Measurements from ENCODE around the gene ADCYAP1R1.

The ADCYAP1R1 gene

DNA sequence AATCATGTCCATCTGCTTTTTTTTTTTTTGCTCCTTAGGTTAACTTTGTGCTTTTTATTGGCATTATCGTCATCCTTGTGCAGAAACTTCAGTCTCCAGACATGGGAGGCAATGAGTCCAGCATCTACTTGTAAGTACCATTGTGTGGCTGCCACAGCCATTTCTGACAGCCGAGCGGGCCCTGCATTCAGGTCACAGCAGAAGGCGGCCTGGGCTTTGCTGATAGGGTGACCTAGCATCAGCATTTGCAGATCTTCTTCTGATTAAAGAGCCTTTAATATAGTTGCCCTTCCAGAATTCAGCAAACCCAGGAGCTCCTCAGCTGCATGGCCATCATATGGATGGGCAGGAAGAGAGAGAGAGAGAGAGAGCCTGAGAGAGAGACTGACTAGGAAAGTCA is 40.5 kb downstream of the ADCYAP1R1 start:
- H2AFZ ChIP-seq (ENCODE audit: low read depth, low read length) = no peak overlapping the region
- no peaks in the 10 kb centered on the region for H3K9me3 ChIP-seq (ENCODE audit: insufficient read depth, low read length)
- H3K79me2 ChIP-seq (ENCODE audit: low read length) = no peaks in the 10 kb centered on the region
- no peaks in the 10 kb centered on the region for H4K20me1 ChIP-seq (ENCODE audit: insufficient read depth, low read length)
- H3K4me3 ChIP-seq (ENCODE audit: low read length) = no peak overlapping the region
- H3K27me3 ChIP-seq (ENCODE audit: low read depth, low read length) = peaks cover 4% of the 10 kb centered on the region; the same call in 1 of the 2 replicates
- no peaks in the 10 kb centered on the region for H3K4me1 ChIP-seq (ENCODE audit: low read length)
- TF ChIP-seq EZH2phosphoT487 (IDR thresholded peaks at IDR 0.05; ENCODE audit: low read depth) (no peak), CTCF (IDR thresholded peaks at IDR 0.05; ENCODE audit: low read depth, low read length) (no peak)
- no peak overlapping the region for H3K9ac ChIP-seq (ENCODE audit: low read length)
- H3K27ac ChIP-seq (ENCODE audit: low read length) = no peak overlapping the region
- no peak overlapping the region for H3K4me2 ChIP-seq (ENCODE audit: low read length)
- no peaks in the 10 kb centered on the region for H3K36me3 ChIP-seq (replicated peaks; ENCODE audit: low read depth, low read length)

GRCh38 chr7:31093282-31093681 is 41.2 kb downstream of the ADCYAP1R1 start:
- peaks cover 4% of the 10 kb centered on the region; the same call in 1 of the 2 replicates for H3K27me3 ChIP-seq (ENCODE audit: low read depth, low read length)
- H3K4me3 ChIP-seq (ENCODE audit: low read length) = no peak overlapping the region
- H4K20me1 ChIP-seq (ENCODE audit: insufficient read depth, low read length) = no peaks in the 10 kb centered on the region
- no peak overlapping the region for H2AFZ ChIP-seq (ENCODE audit: low read depth, low read length)
- no peaks in the 10 kb centered on the region for H3K79me2 ChIP-seq (ENCODE audit: low read length)
- TF ChIP-seq EZH2phosphoT487 (IDR thresholded peaks at IDR 0.05; ENCODE audit: low read depth) = no peak
- TF ChIP-seq CTCF (IDR thresholded peaks at IDR 0.05; ENCODE audit: low read depth, low read length) = no peak
- H3K27ac ChIP-seq (ENCODE audit: low read length) = no peak overlapping the region
- no peaks in the 10 kb centered on the region for H3K9me3 ChIP-seq (ENCODE audit: insufficient read depth, low read length)
- no peaks in the 10 kb centered on the region for H3K4me1 ChIP-seq (ENCODE audit: low read length)
- H3K9ac ChIP-seq (ENCODE audit: low read length) = no peak overlapping the region
- no peaks in the 10 kb centered on the region for H3K36me3 ChIP-seq (replicated peaks; ENCODE audit: low read depth, low read length)
- no peak overlapping the region for H3K4me2 ChIP-seq (ENCODE audit: low read length)

- Histone ChIP-seq H3K27me3 (ENCODE audit: low read depth, low read length) (peaks cover 4% of the 10 kb centered on the region; the same call in 1 of the 2 replicates), H3K9ac (ENCODE audit: low read length) (no peak overlapping the region), H3K4me2 (ENCODE audit: low read length) (no peak overlapping the region), H3K79me2 (ENCODE audit: low read length) (no peaks in the 10 kb centered on the region), H4K20me1 (ENCODE audit: insufficient read depth, low read length) (no peaks in the 10 kb centered on the region), H3K4me3 (ENCODE audit: low read length) (no peak overlapping the region), H2AFZ (ENCODE audit: low read depth, low read length) (no peak overlapping the region), H3K4me1 (ENCODE audit: low read length) (no peaks in the 10 kb centered on the region), H3K36me3 (replicated peaks; ENCODE audit: low read depth, low read length) (no peaks in the 10 kb centered on the region), H3K27ac (ENCODE audit: low read length) (no peak overlapping the region), H3K9me3 (ENCODE audit: insufficient read depth, low read length) (no peaks in the 10 kb centered on the region)
- TF ChIP-seq CTCF (IDR thresholded peaks at IDR 0.05; ENCODE audit: low read depth, low read length) (no peak), EZH2phosphoT487 (IDR thresholded peaks at IDR 0.05; ENCODE audit: low read depth) (no peak)
These were observed 42.2 kb downstream of the ADCYAP1R1 start for GRCh38 chr7:31094271-31094670.

- no peak for TF ChIP-seq EZH2phosphoT487 (IDR thresholded peaks at IDR 0.05; ENCODE audit: low read depth)
- TF ChIP-seq CTCF (IDR thresholded peaks at IDR 0.05; ENCODE audit: low read depth, low read length) = no peak
- Histone ChIP-seq H3K36me3 (replicated peaks; ENCODE audit: low read depth, low read length) (no peaks in the 10 kb centered on the region), H3K4me1 (ENCODE audit: low read length) (no peaks in the 10 kb centered on the region), H3K9me3 (ENCODE audit: insufficient read depth, low read length) (no peaks in the 10 kb centered on the region), H3K27me3 (ENCODE audit: low read depth, low read length) (peaks cover 4% of the 10 kb centered on the region; the same call in 1 of the 2 replicates), H3K9ac (ENCODE audit: low read length) (no peak overlapping the region), H3K79me2 (ENCODE audit: low read length) (no peaks in the 10 kb centered on the region), H3K27ac (ENCODE audit: low read length) (no peak overlapping the region), H2AFZ (ENCODE audit: low read depth, low read length) (no peak overlapping the region), H3K4me3 (ENCODE audit: low read length) (no peak overlapping the region), H3K4me2 (ENCODE audit: low read length) (no peak overlapping the region), H4K20me1 (ENCODE audit: insufficient read depth, low read length) (no peaks in the 10 kb centered on the region)
These were observed 43.4 kb downstream of the ADCYAP1R1 start for GRCh38 chr7:31095286-31096197.

All from OCI-LY3 (cell line).